Esophagus squamous epithelium (tissue), 4 donors: Measurements from ENCODE around the gene ZBED1.

ENCODE experiments used
- POLR2A ChIP-seq, 4 donors: fragments of 450-650 bp; IDR thresholded peaks; one replicate each; pipeline ENCODE4 v1.6.1; 2017; ENCODE audit warnings: antibody characterized with exemption in 4 of 4, mild to moderate bottlenecking in 4 of 4, moderate library complexity in 3 of 4
- TF ChIP-seq, protein P1 (sequence below), 6 experiments: fragments of 450-650 bp in 4 of 6; fragments of 200-600 bp in 2 of 6; sonication (generic) in 2 of 6; IDR thresholded peaks; one replicate each; pipeline ENCODE4 v1.5.1; 2016 to 2019; ENCODE audit warnings: antibody characterized with exemption in 6 of 6, mild to moderate bottlenecking in 4 of 6, moderate library complexity in 4 of 6

DNA sequence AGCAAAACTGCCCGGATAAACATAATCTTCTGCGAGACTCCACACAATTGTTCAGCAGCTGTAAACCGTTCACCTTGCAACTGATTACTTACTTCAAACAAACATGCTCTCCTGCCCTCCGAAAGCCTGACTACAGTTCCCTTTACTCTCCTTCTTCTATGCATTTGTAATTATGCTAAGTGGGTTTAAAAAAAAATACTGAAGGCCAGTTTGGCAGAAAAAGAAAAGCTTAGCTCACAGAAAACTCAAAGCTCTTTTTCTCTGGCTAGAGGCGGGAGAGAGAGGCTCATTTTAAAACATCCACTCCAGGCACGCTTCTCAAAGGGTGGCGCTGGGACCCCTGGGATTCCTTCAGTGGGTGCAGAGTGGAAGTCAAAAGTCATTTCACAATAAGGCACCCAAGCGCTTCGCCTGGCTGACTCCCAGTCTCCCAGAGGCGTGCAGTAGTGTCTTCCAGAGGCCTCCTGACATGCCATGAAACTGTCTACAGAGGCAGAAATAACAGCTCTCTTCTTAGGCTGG lies 1.9 kb downstream of the ZBED1 start:
- TF ChIP-seq, protein P1, sequence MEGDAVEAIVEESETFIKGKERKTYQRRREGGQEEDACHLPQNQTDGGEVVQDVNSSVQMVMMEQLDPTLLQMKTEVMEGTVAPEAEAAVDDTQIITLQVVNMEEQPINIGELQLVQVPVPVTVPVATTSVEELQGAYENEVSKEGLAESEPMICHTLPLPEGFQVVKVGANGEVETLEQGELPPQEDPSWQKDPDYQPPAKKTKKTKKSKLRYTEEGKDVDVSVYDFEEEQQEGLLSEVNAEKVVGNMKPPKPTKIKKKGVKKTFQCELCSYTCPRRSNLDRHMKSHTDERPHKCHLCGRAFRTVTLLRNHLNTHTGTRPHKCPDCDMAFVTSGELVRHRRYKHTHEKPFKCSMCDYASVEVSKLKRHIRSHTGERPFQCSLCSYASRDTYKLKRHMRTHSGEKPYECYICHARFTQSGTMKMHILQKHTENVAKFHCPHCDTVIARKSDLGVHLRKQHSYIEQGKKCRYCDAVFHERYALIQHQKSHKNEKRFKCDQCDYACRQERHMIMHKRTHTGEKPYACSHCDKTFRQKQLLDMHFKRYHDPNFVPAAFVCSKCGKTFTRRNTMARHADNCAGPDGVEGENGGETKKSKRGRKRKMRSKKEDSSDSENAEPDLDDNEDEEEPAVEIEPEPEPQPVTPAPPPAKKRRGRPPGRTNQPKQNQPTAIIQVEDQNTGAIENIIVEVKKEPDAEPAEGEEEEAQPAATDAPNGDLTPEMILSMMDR (IDR thresholded peaks at IDR 0.05): no peak
- no peak for TF ChIP-seq POLR2A (IDR thresholded peaks at IDR 0.05)
